ENCODE data around the gene IRGM. TPM values are rescaled to one million over a fixed set of nuclear protein-coding genes. Genes with fewer than 3 reads are reported as not detected.
"Not testable (repeated sequence)": the region's sequence is repeated elsewhere in the genome, so short reads cannot be mapped to it uniquely, and the experiment has no call there.

Gene IRGM
- total RNA-seq, 1 experiment from 2014 or later: not detected

- H3K9me2 ChIP-seq (replicated peaks; ENCODE audit: insufficient read depth, low read length); H3K4me2 ChIP-seq (ENCODE audit: low read depth, low read length, poor library complexity, severe bottlenecking); H3K79me2 ChIP-seq (ENCODE audit: low read length); H3K9ac ChIP-seq (ENCODE audit: low read length); H3K4me1 ChIP-seq (ENCODE audit: low read length); H3K36me3 ChIP-seq (ENCODE audit: insufficient read depth, low read length); H3K27me3 ChIP-seq (ENCODE audit: low read length); DNase-seq; H2AFZ ChIP-seq (ENCODE audit: low read length); H4K20me1 ChIP-seq (ENCODE audit: insufficient read depth, low read depth, low read length); H3K27ac ChIP-seq (ENCODE audit: low read length); H3K4me3 ChIP-seq (ENCODE audit: low read length): not testable (repeated sequence)
- peaks cover 13% of the 10 kb centered on the region for H3K9me3 ChIP-seq (ENCODE audit: low read length)
Measured at GRCh38 chr5:150831821-150832220, 14.5 kb upstream of the IRGM start.

- no peaks in the 10 kb centered on the region for H4K20me1 ChIP-seq (ENCODE audit: insufficient read depth, low read depth, low read length)
- H3K4me1 ChIP-seq (ENCODE audit: low read length): no peaks in the 10 kb centered on the region
- no peak overlapping the region for H2AFZ ChIP-seq (ENCODE audit: low read length)
- no peak overlapping the region for H3K4me3 ChIP-seq (ENCODE audit: low read length)
- H3K79me2 ChIP-seq (ENCODE audit: low read length): no peaks in the 10 kb centered on the region
- H3K9me2 ChIP-seq (replicated peaks; ENCODE audit: insufficient read depth, low read length): no peaks in the 10 kb centered on the region
- peaks cover 9% of the 10 kb centered on the region for H3K9me3 ChIP-seq (ENCODE audit: low read length)
- DNase-seq: no peak
- H3K4me2 ChIP-seq (ENCODE audit: low read depth, low read length, poor library complexity, severe bottlenecking): no peak overlapping the region
- H3K36me3 ChIP-seq (ENCODE audit: insufficient read depth, low read length): no peaks in the 10 kb centered on the region; the same call in 1 of the 2 replicates
- no peak overlapping the region for H3K9ac ChIP-seq (ENCODE audit: low read length)
- H3K27ac ChIP-seq (ENCODE audit: low read length): no peak overlapping the region
- H3K27me3 ChIP-seq (ENCODE audit: low read length): no peaks in the 10 kb centered on the region
Measured at GRCh38 chr5:150836064-150836463, 10.3 kb upstream of the IRGM start.

GRCh38 chr5:150836703-150837102 is 9.6 kb upstream of the IRGM start:
- H3K9me3 ChIP-seq (ENCODE audit: low read length): peaks cover 3% of the 10 kb centered on the region
- H2AFZ ChIP-seq (ENCODE audit: low read length): no peak overlapping the region
- no peaks in the 10 kb centered on the region for H3K9me2 ChIP-seq (replicated peaks; ENCODE audit: insufficient read depth, low read length)
- no peak overlapping the region for H3K4me3 ChIP-seq (ENCODE audit: low read length)
- H3K36me3 ChIP-seq (ENCODE audit: insufficient read depth, low read length): no peaks in the 10 kb centered on the region
- H3K79me2 ChIP-seq (ENCODE audit: low read length): no peaks in the 10 kb centered on the region
- no peak overlapping the region for H3K27ac ChIP-seq (ENCODE audit: low read length)
- no peaks in the 10 kb centered on the region for H4K20me1 ChIP-seq (ENCODE audit: insufficient read depth, low read depth, low read length)
- H3K4me1 ChIP-seq (ENCODE audit: low read length): no peaks in the 10 kb centered on the region
- no peaks in the 10 kb centered on the region for H3K27me3 ChIP-seq (ENCODE audit: low read length)
- no peak overlapping the region for H3K9ac ChIP-seq (ENCODE audit: low read length)
- DNase-seq: no peak
- H3K4me2 ChIP-seq (ENCODE audit: low read depth, low read length, poor library complexity, severe bottlenecking): no peak overlapping the region

- not testable (repeated sequence) for H4K20me1 ChIP-seq (ENCODE audit: insufficient read depth, low read depth, low read length); H3K4me1 ChIP-seq (ENCODE audit: low read length); H3K9ac ChIP-seq (ENCODE audit: low read length); DNase-seq; H3K27me3 ChIP-seq (ENCODE audit: low read length); H2AFZ ChIP-seq (ENCODE audit: low read length); H3K27ac ChIP-seq (ENCODE audit: low read length); H3K9me2 ChIP-seq (replicated peaks; ENCODE audit: insufficient read depth, low read length); H3K36me3 ChIP-seq (ENCODE audit: insufficient read depth, low read length); H3K79me2 ChIP-seq (ENCODE audit: low read length); H3K4me3 ChIP-seq (ENCODE audit: low read length); H3K9me3 ChIP-seq (ENCODE audit: low read length); H3K4me2 ChIP-seq (ENCODE audit: low read depth, low read length, poor library complexity, severe bottlenecking)
Measured at GRCh38 chr5:150845185-150845859, 999 bp upstream of the IRGM start.

DNA sequence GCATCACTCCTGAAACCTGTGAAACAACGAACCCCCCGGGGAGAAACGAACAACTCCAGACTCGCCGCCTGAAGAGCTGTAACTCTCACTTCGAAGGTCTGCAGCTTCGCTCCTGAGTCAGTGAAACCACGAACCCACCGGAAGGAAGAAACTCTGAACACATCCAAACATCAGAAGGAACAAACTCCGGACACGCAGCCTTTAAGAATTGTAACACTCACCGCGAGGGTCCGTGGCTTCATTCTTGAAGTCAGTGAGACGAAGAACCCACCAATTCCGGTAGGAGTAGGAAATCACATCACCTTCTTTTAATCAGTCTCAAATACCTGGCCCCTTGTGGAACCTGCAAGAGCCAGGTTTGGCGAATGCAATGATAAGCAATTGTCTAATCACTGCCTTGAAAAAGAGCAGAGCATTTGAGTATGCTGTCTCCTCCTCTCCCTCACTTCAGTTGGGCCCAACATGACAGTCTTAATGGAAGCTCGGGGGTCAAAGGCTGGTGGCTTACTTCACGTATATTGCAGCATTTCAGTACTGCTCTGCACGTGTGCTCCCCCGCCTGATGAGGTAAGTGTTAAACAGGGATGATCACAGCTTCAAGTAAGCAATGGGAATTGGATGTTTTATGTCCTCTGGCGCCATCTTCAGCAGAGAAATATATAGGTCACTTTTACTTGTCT is 473 bp downstream of the IRGM start:
- Histone ChIP-seq H3K9me2 (replicated peaks; ENCODE audit: insufficient read depth, low read length) (no peaks in the 10 kb centered on the region), H3K27me3 (ENCODE audit: low read length) (no peaks in the 10 kb centered on the region), H3K27ac (ENCODE audit: low read length) (no peak overlapping the region), H3K9ac (ENCODE audit: low read length) (no peak overlapping the region), H3K4me1 (ENCODE audit: low read length) (no peaks in the 10 kb centered on the region), H3K4me2 (ENCODE audit: low read depth, low read length, poor library complexity, severe bottlenecking) (no peak overlapping the region), H4K20me1 (ENCODE audit: insufficient read depth, low read depth, low read length) (no peaks in the 10 kb centered on the region), H3K9me3 (ENCODE audit: low read length) (no peaks in the 10 kb centered on the region), H3K79me2 (ENCODE audit: low read length) (no peaks in the 10 kb centered on the region), H3K4me3 (ENCODE audit: low read length) (no peak overlapping the region), H3K36me3 (ENCODE audit: insufficient read depth, low read length) (no peaks in the 10 kb centered on the region), H2AFZ (ENCODE audit: low read length) (no peak overlapping the region)
- DNase-seq: peak; percentile 87

DNA sequence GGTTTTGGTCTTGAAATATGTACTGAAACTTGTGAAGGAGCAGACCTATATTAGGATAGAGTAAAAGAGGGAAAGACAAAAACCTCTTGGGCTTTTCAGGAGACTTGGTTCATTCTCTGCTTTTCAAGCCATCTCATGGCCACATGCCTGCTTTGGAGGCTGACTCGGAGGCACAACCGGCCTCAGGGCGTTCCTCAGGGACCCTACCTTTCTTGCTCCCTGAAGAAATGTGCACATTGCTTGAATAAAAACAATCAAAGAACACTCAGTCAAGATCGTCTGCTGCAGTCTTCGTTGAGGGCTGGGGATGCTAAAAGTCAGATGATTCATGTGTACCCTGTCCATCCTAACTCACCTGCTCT is 994 bp downstream of the IRGM start:
- Histone ChIP-seq H3K27me3 (ENCODE audit: low read length) (no peaks in the 10 kb centered on the region), H3K9me3 (ENCODE audit: low read length) (no peaks in the 10 kb centered on the region), H3K27ac (ENCODE audit: low read length) (no peak overlapping the region), H2AFZ (ENCODE audit: low read length) (no peak overlapping the region), H4K20me1 (ENCODE audit: insufficient read depth, low read depth, low read length) (no peaks in the 10 kb centered on the region), H3K4me1 (ENCODE audit: low read length) (no peaks in the 10 kb centered on the region), H3K4me3 (ENCODE audit: low read length) (no peak overlapping the region), H3K4me2 (ENCODE audit: low read depth, low read length, poor library complexity, severe bottlenecking) (no peak overlapping the region), H3K9ac (ENCODE audit: low read length) (no peak overlapping the region), H3K9me2 (replicated peaks; ENCODE audit: insufficient read depth, low read length) (no peaks in the 10 kb centered on the region), H3K79me2 (ENCODE audit: low read length) (no peaks in the 10 kb centered on the region), H3K36me3 (ENCODE audit: insufficient read depth, low read length) (no peaks in the 10 kb centered on the region)
- DNase-seq: no peak

DNA sequence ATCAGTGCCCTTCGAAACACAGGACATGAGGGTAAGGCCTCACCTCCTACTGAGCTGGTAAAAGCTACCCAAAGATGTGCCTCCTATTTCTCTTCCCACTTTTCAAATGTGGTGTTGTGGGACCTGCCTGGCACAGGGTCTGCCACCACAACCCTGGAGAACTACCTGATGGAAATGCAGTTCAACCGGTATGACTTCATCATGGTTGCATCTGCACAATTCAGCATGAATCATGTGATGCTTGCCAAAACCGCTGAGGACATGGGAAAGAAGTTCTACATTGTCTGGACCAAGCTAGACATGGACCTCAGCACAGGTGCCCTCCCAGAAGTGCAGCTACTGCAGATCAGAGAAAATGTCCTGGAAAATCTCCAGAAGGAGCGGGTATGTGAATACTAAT is 1.9 kb downstream of the IRGM start:
- Histone ChIP-seq H3K4me1 (ENCODE audit: low read length) (no peaks in the 10 kb centered on the region), H3K4me2 (ENCODE audit: low read depth, low read length, poor library complexity, severe bottlenecking) (no peak overlapping the region), H2AFZ (ENCODE audit: low read length) (no peak overlapping the region), H4K20me1 (ENCODE audit: insufficient read depth, low read depth, low read length) (no peaks in the 10 kb centered on the region), H3K9ac (ENCODE audit: low read length) (no peak overlapping the region), H3K27ac (ENCODE audit: low read length) (no peak overlapping the region), H3K27me3 (ENCODE audit: low read length) (no peaks in the 10 kb centered on the region), H3K9me3 (ENCODE audit: low read length) (no peaks in the 10 kb centered on the region), H3K4me3 (ENCODE audit: low read length) (no peak overlapping the region), H3K79me2 (ENCODE audit: low read length) (no peaks in the 10 kb centered on the region), H3K9me2 (replicated peaks; ENCODE audit: insufficient read depth, low read length) (no peaks in the 10 kb centered on the region), H3K36me3 (ENCODE audit: insufficient read depth, low read length) (no peaks in the 10 kb centered on the region)
- DNase-seq: no peak

- no peak for DNase-seq
- no peaks in the 10 kb centered on the region for H3K9me3 ChIP-seq (ENCODE audit: low read length)
- no peak overlapping the region for H3K9ac ChIP-seq (ENCODE audit: low read length)
- H3K36me3 ChIP-seq (ENCODE audit: insufficient read depth, low read length): no peaks in the 10 kb centered on the region
- H3K79me2 ChIP-seq (ENCODE audit: low read length): no peaks in the 10 kb centered on the region
- peaks cover 4% of the 10 kb centered on the region for H3K4me1 ChIP-seq (ENCODE audit: low read length)
- no peak overlapping the region for H3K27ac ChIP-seq (ENCODE audit: low read length)
- no peak overlapping the region for H3K4me3 ChIP-seq (ENCODE audit: low read length)
- no peak overlapping the region for H3K4me2 ChIP-seq (ENCODE audit: low read depth, low read length, poor library complexity, severe bottlenecking)
- H3K27me3 ChIP-seq (ENCODE audit: low read length): no peaks in the 10 kb centered on the region
- H4K20me1 ChIP-seq (ENCODE audit: insufficient read depth, low read depth, low read length): no peaks in the 10 kb centered on the region
- no peak overlapping the region for H2AFZ ChIP-seq (ENCODE audit: low read length)
- no peaks in the 10 kb centered on the region for H3K9me2 ChIP-seq (replicated peaks; ENCODE audit: insufficient read depth, low read length)
Measured at GRCh38 chr5:150851039-150851438, 4.7 kb downstream of the IRGM start.
